Stomach (tissue), 9 donors: ENCODE data around the gene RAB4A. TPM values are rescaled to one million over a fixed set of nuclear protein-coding genes. Genes with fewer than 3 reads are reported as not detected.

Experiments used
- DNase-seq, 2 donors: peaks; one replicate each; pipeline versions ENCODE4 v3.0.0 to v3.0.0-alpha.2; 2013 to 2019
- H3K27ac ChIP-seq, 5 donors: fragments of 200-600 bp in 4 of 5; sonication (generic) in 4 of 5; one replicate each; pipeline ENCODE4 v1.5.1; 2013 to 2019; ENCODE audit warnings: mild to moderate bottlenecking in 1 of 5, moderate library complexity in 1 of 5
- H3K27me3 ChIP-seq, 3 donors: fragments of 200-600 bp; sonication (generic); one replicate each; pipeline ENCODE4 v1.5.1; 2017 to 2019; ENCODE audit warnings: mixed run types in 1 of 3
- H3K36me3 ChIP-seq, 4 donors: fragments of 200-600 bp; sonication (generic); 1 replicate in 3 of 4; 2 replicates in 1 of 4; pipeline ENCODE4 v1.5.1; 2016 to 2019
- H3K4me1 ChIP-seq, 4 donors: fragments of 200-600 bp; sonication (generic); one replicate each; pipeline ENCODE4 v1.5.1; 2016 to 2019
- H3K4me3 ChIP-seq, 4 donors: fragments of 200-600 bp; sonication (generic) in 3 of 4; one replicate each; pipeline ENCODE4 v1.5.1; 2016 to 2019; ENCODE audit warnings: mild to moderate bottlenecking in 1 of 4
- H3K9me3 ChIP-seq, 4 donors: fragments of 200-600 bp; sonication (generic); one replicate each; pipeline ENCODE4 v1.5.1; 2016 to 2019
- EP300 ChIP-seq: sonication (generic); formaldehyde crosslinking; IDR thresholded peaks from one replicate; pipeline ENCODE4 v1.6.1; 2017; ENCODE audit warnings: antibody characterized with exemption
- POLR2A ChIP-seq, 4 donors: fragments of 450-650 bp; IDR thresholded peaks; one replicate each; pipeline ENCODE4 v1.6.1; 2016; ENCODE audit warnings: antibody characterized with exemption in 4 of 4, control low read depth in 2 of 4, mild to moderate bottlenecking in 1 of 4, moderate library complexity in 1 of 4
- POLR2AphosphoS5 ChIP-seq, 3 donors: sonication (generic); formaldehyde crosslinking; IDR thresholded peaks; one replicate each; pipeline ENCODE4 v1.6.1; 2016; ENCODE audit warnings: antibody characterized with exemption in 3 of 3
- WGBS, 5 donors: extraction: QIAGEN DNeasy Blood & Tissue Kit in 3 of 5; methylation state at CpG; one replicate each; pipeline versions ENCODE4 v1.1.5 to v1.1.7; 2013 to 2018; 5-methylcytosine and 5-hydroxymethylcytosine counted together
- intact Hi-C: fragments of 100-400 bp; cut with DNase I; formaldehyde crosslinking; loops from one replicate; pipeline ENCODE4 v1.15.1; 2023; ENCODE audit warnings: low total_unique reads
- polyA plus RNA-seq, 3 donors: library from polyadenylated mRNA; stranded (reverse); fragments of 200-250 nt; gene quantifications; one replicate each; pipeline ENCODE4 v1.2.3, GENCODE V29; 2013
- total RNA-seq, 5 donors: library from RNA; depleted of rRNA; stranded (reverse); fragments of >200 nt; gene quantifications; one replicate each; pipeline versions ENCODE4 v1.1.0 to v1.2.3, GENCODE V29; 2014 to 2016
- TF ChIP-seq, protein P1 (sequence below), 7 experiments: fragments of 450-650 bp in 4 of 7; fragments of 200-600 bp in 3 of 7; sonication (generic) in 3 of 7; IDR thresholded peaks; one replicate each; pipeline ENCODE4 v1.5.1; 2016 to 2019; ENCODE audit warnings: antibody characterized with exemption in 7 of 7, control low read depth in 2 of 7, mild to moderate bottlenecking in 1 of 7
- donor health status: healthy with polysubstance abuse.
- donor health status: Bipolar disorder and iron deficiency.
- donor health status: healthy.

RAB4A gene
- total and polyA plus RNA-seq, 8 donors = 24.1 to 277 (median 46.8) TPM

DNA sequence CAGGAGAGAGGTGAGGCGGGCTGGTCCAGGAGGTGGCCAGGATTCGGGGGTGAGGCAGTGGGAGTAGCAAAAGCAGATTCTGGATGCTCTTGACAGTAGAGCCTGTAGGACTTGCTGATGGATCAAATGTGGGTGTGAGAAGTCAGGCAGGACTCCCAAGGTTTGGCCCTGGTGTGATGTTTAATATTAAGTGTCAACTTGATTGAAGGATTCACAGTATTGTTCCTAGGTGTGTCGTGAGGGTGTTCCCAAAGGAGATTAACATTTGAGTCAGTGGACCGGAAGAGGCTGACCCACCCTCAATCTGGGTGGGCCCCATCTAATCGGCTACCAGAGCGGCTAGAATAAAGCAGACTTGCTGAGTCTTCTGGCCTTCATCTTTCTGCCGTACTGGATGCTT is 6.8 kb upstream of the RAB4A start:
- no peak overlapping the region for H3K27ac ChIP-seq
- H3K9me3 ChIP-seq = peaks cover 0 to 9% (median 0%) of the 10 kb centered on the region in 4 donors
- no peaks in the 10 kb centered on the region for H3K4me1 ChIP-seq
- H3K36me3 ChIP-seq = no peaks in the 10 kb centered on the region
- DNase-seq = no peak
- H3K4me3 ChIP-seq = no peak overlapping the region
- no peaks in the 10 kb centered on the region for H3K27me3 ChIP-seq
- intact Hi-C loops = no loop called here
- TF ChIP-seq POLR2AphosphoS5 (IDR thresholded peaks at IDR 0.05) (no peak), POLR2A (IDR thresholded peaks at IDR 0.05) (no peak), EP300 (no peak)
- TF ChIP-seq, protein P1, sequence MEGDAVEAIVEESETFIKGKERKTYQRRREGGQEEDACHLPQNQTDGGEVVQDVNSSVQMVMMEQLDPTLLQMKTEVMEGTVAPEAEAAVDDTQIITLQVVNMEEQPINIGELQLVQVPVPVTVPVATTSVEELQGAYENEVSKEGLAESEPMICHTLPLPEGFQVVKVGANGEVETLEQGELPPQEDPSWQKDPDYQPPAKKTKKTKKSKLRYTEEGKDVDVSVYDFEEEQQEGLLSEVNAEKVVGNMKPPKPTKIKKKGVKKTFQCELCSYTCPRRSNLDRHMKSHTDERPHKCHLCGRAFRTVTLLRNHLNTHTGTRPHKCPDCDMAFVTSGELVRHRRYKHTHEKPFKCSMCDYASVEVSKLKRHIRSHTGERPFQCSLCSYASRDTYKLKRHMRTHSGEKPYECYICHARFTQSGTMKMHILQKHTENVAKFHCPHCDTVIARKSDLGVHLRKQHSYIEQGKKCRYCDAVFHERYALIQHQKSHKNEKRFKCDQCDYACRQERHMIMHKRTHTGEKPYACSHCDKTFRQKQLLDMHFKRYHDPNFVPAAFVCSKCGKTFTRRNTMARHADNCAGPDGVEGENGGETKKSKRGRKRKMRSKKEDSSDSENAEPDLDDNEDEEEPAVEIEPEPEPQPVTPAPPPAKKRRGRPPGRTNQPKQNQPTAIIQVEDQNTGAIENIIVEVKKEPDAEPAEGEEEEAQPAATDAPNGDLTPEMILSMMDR (IDR thresholded peaks at IDR 0.05) = no peak
- 87 to 94% (median 90%) methylated on average over 7 of the region's 7 CpGs for WGBS, 5 donors

DNA sequence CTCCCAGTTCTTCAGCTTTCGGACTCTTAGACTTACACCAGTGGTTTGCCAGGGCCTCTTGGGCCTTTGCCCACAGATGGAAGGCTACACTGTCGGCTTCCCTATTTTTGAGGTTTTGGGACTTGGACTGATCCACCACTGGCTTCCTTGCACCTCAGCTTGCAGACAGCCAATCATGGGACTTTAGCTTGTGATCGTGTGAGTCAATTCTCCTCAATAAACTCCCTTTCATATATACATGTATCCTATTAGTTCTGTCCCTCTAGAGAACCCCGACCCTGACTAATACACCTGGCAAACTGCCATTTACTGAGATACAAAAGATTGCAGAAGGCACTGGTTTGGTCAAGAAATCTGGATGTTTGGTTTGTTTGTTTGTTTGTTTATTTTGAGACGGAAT is 6.4 kb upstream of the RAB4A start:
- no peak for DNase-seq
- TF ChIP-seq, protein P1 (IDR thresholded peaks at IDR 0.05) = no peak
- TF ChIP-seq POLR2AphosphoS5 (IDR thresholded peaks at IDR 0.05) (no peak), POLR2A (IDR thresholded peaks at IDR 0.05) (no peak), EP300 (no peak)
- H3K27me3 ChIP-seq = no peaks in the 10 kb centered on the region
- WGBS, 5 donors = 77 to 88% (median 78%) methylated on average over 5 of the region's 5 CpGs
- no peak overlapping the region for H3K4me3 ChIP-seq
- H3K27ac ChIP-seq = no peak overlapping the region
- no peaks in the 10 kb centered on the region for H3K36me3 ChIP-seq
- intact Hi-C loops = no loop called here
- H3K4me1 ChIP-seq = peaks cover 0 to 3% (median 0%) of the 10 kb centered on the region in 4 donors
- peaks cover 0 to 9% (median 0%) of the 10 kb centered on the region in 4 donors for H3K9me3 ChIP-seq

DNA sequence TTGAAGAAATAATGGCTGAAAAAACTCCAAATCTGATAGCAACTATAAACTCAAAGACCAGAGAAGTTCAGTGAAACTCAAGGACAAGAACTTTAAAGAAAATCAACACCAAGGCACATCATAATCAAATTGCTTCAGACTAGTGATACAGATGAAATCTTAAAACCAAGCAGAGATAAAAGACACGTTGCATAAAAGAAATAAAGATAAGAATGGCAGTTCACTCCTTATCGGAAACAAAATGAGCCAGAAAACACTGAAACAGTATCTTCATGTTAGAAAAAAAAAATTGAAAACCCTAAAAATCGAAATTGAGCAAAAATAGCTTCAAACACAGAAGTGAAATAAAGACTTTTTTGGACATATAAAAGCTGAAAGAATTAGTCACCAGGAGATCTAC is 4.6 kb upstream of the RAB4A start:
- intact Hi-C loops = no loop called here
- DNase-seq = no peak
- H3K27ac ChIP-seq = no peak overlapping the region
- no peak for TF ChIP-seq POLR2A (IDR thresholded peaks at IDR 0.05)
- TF ChIP-seq POLR2AphosphoS5 (IDR thresholded peaks at IDR 0.05) = no peak
- TF ChIP-seq EP300 = no peak
- TF ChIP-seq, protein P1 (IDR thresholded peaks at IDR 0.05) = no peak
- H3K27me3 ChIP-seq = no peaks in the 10 kb centered on the region
- no peak overlapping the region for H3K4me3 ChIP-seq
- peaks cover 9 to 17% (median 12%) of the 10 kb centered on the region in 4 donors for H3K4me1 ChIP-seq
- H3K9me3 ChIP-seq = peaks cover 0 to 9% (median 0%) of the 10 kb centered on the region in 4 donors
- H3K36me3 ChIP-seq = no peaks in the 10 kb centered on the region
- 45 to 60% (median 49%) methylated on average over 3 of the region's 3 CpGs for WGBS, 5 donors

DNA sequence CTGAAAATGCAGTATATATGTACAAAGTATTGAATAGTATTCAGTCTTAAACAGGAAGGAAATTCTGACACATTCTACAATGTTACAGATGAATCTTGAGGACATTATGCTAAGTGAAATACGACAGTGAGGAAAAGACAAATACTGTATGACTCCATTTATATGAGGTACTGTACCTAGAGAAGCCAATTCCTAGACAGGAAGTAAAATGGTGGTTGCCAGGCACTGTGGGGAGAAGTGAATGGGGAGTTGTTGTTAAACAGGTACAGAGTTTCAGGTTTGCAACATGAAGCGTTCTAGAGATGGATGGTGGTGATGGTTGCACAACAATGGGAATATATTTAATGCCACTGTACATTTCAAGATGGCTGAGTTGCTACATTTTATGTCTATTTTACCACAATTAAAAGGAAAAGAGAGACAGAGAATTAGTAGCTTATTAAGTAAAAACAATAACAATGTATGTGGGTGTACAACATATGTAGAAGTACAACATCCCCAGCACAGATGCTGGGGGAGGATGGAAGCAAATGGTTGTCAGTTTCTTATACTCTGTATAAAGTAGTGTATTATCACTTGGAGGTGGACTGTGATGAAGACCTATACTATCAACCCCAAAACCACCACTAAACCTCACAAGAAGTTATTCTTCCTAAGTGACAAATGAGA is 3.9 kb upstream of the RAB4A start:
- Histone ChIP-seq H3K27ac (no peak overlapping the region), H3K27me3 (no peaks in the 10 kb centered on the region), H3K36me3 (no peaks in the 10 kb centered on the region), H3K9me3 (peaks cover 0 to 9% (median 0%) of the 10 kb centered on the region in 4 donors), H3K4me3 (no peak overlapping the region), H3K4me1 (peaks cover 9 to 20% (median 13%) of the 10 kb centered on the region in 4 donors)
- intact Hi-C loops = no loop called here
- TF ChIP-seq POLR2AphosphoS5 (IDR thresholded peaks at IDR 0.05) = no peak
- WGBS, 5 donors = 72 to 88% (median 78%) methylated on average over 2 of the region's 2 CpGs
- no peak for DNase-seq

DNA sequence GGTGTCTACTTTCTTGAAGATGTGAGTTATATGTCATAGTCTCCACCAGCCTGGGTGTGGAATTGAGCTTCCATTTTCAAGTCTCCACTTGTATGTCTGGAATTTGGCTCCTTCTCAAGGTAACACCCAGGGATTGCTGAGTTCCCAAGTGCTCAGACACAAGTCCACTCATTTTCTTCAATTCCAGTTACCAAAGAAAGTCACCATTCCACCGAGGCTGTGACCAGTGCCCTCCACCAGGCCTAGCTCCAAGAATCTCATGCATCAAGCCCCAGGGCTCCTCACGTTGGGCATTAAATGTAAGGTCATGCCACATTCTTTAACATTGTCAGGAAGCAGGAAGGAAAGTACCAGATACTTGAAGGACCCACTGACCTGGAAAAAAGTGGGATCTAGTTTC is 2.4 kb upstream of the RAB4A start:
- H3K4me3 ChIP-seq = no peak overlapping the region
- H3K4me1 ChIP-seq = peaks cover 24 to 36% (median 28%) of the 10 kb centered on the region in 4 donors
- intact Hi-C loops = no loop called here
- H3K9me3 ChIP-seq = peaks cover 0 to 9% (median 0%) of the 10 kb centered on the region in 4 donors
- no peak for DNase-seq
- no peaks in the 10 kb centered on the region for H3K36me3 ChIP-seq
- WGBS, 5 donors = 61 to 86% (median 71%) methylated on average over 2 of the region's 2 CpGs
- TF ChIP-seq EP300 = no peak
- TF ChIP-seq, protein P1 (IDR thresholded peaks at IDR 0.05) = no peak
- TF ChIP-seq POLR2A (IDR thresholded peaks at IDR 0.05) = no peak
- no peak for TF ChIP-seq POLR2AphosphoS5 (IDR thresholded peaks at IDR 0.05)
- H3K27ac ChIP-seq = no peak overlapping the region
- H3K27me3 ChIP-seq = no peaks in the 10 kb centered on the region
